ENCODE measurements around the gene PLEKHF1.
"Not testable (repeated sequence)": the region's sequence is repeated elsewhere in the genome, so short reads cannot be mapped to it uniquely, and the experiment has no call there.

Gene PLEKHF1

DNA sequence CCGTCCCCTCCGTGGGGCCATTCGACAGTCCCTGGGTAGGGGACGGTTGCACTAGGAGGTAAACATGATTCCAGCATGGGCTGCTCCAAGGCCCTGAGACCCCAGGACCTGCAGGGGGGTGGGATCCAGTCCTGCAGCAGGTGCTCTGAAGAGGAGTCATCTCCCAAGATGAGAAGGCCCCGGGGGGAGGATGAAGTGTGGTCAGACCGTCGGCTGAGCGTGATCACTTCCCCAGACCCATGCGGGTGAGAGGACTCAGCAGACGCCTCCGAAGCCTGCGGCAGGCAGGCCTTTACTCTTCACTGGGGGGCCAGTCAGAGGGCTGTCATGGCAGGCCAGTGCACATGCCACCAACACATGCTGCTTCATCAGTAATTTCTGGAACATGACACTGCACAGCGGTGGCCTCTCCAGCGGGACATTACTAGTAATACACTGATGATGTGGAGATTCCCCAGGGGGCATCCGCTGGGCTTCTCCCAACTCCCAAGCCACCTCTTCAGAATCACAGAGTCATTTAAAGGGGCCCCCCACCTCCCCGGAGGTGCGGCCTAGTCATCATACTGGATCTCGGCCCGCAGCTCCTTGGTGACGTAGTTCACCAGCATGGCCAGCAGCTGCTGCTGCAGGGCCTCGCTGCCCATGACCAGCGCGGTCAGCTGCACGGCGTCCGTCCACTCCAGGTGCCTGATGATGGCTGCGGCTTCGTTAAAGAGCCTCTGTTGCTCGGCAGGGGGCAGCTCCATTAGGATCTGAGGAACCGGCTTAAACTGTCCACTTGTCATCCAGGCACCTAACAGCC is 37.1 kb downstream of the PLEKHF1 start:
- H3K27ac ChIP-seq: no peak overlapping the region
- no peak for TF ChIP-seq ZFX (IDR thresholded peaks at IDR 0.05)
- TF ChIP-seq CTCF (conservative IDR thresholded peaks at IDR 0.05): no peak

GRCh38 chr19:29702963-29703320 is 37.7 kb downstream of the PLEKHF1 start:
- TF ChIP-seq ZFX (IDR thresholded peaks at IDR 0.05): no peak
- no peak for TF ChIP-seq CTCF (conservative IDR thresholded peaks at IDR 0.05)

GRCh38 chr19:29704562-29705558 is 39.6 kb downstream of the PLEKHF1 start:
- no peak for TF ChIP-seq ZFX (IDR thresholded peaks at IDR 0.05)
- TF ChIP-seq CTCF (conservative IDR thresholded peaks at IDR 0.05): no peak
- no peak overlapping the region for H3K27ac ChIP-seq

More at GRCh38 chr19:29702963-29703320, 37.7 kb downstream of the PLEKHF1 start:
- no peak overlapping the region for H3K27ac ChIP-seq

DNA sequence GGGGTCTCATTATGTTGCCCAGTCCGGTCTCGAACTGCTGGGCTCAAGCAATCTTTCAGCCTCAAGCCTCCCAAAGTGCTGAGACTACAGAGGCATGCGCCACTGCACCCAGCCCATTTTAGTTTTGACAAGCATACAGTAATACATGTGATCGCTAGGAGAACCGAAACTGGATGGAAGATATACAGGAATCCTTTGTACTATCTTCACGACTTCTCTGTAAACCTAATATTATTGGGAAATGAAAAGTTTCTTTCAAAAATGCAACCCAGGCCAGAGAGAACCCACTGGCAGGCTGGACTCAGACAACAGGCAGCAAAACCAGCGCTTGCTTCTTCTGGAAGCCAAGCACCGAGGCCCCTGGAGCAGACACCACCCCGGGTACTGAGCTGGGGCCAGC is 40.4 kb downstream of the PLEKHF1 start:
- no peak for TF ChIP-seq CTCF (conservative IDR thresholded peaks at IDR 0.05)
- no peak for TF ChIP-seq ZFX (IDR thresholded peaks at IDR 0.05)
- no peak overlapping the region for H3K27ac ChIP-seq

- TF ChIP-seq CTCF (conservative IDR thresholded peaks at IDR 0.05) (no peak), ZFX (IDR thresholded peaks at IDR 0.05) (no peak)
- H3K27ac ChIP-seq: no peak overlapping the region
Observed at GRCh38 chr19:29706635-29707034, 41.4 kb downstream of the PLEKHF1 start.

GRCh38 chr19:29708554-29709439 is 43.5 kb downstream of the PLEKHF1 start:
- H3K27ac ChIP-seq: no peak overlapping the region
- TF ChIP-seq ZFX (IDR thresholded peaks at IDR 0.05) (no peak), CTCF (conservative IDR thresholded peaks at IDR 0.05) (no peak)

DNA sequence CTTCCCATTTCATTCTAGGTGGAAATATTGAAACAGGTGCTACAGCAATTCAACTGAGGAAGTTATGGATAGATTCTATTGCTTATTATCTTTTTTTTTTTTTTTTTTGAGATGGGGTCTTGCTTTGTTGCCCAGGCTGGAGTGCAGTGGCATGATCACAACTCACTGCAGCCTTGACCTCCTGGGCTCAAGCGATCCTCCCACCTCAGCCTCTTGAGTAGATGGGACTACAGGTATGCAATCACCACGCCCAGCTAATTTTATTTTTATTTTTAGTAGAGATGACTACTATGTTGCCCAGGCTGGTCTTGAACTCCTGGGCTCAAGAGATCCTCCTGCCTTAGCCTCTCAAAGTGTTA is 44.2 kb downstream of the PLEKHF1 start:
- H3K27ac ChIP-seq: not testable (repeated sequence)
